GM23248 (cell line): Measurements from ENCODE around the gene PADI1. TPM values are rescaled to one million over a fixed set of nuclear protein-coding genes. Genes with fewer than 3 reads are reported as not detected.

ENCODE experiments used
- DNase-seq: peaks from one replicate; pipeline ENCODE4 v3.0.0-alpha.2; 2015
- H2AFZ ChIP-seq: fragments of 200-600 bp; sonication (generic); 2 replicates; pipeline ENCODE4 v1.6.1; 2016; ENCODE audit warnings: antibody characterized with exemption
- H3F3A ChIP-seq: fragments of 200-600 bp; sonication (generic); 2 replicates; pipeline ENCODE4 v1.6.1; 2016; ENCODE audit warnings: mild to moderate bottlenecking, antibody characterized with exemption, mixed run types; ENCODE audit not compliant: insufficient read depth
- H3K27ac ChIP-seq: fragments of 200-600 bp; sonication (generic); 2 replicates; pipeline ENCODE4 v1.5.1; 2016; ENCODE audit warnings: mild to moderate bottlenecking
- H3K27me3 ChIP-seq: fragments of 200-600 bp; sonication (generic); replicated peaks from 2 replicates; pipeline ENCODE4 v1.6.1; 2016; ENCODE audit warnings: mild to moderate bottlenecking; ENCODE audit not compliant: insufficient read depth
- H3K36me3 ChIP-seq: fragments of 200-600 bp; sonication (generic); 2 replicates; pipeline ENCODE4 v1.6.1; 2016; ENCODE audit warnings: low read depth, mild to moderate bottlenecking
- H3K4me1 ChIP-seq: fragments of 200-600 bp; sonication (generic); 2 replicates; pipeline ENCODE4 v1.6.1; 2016; ENCODE audit warnings: mild to moderate bottlenecking; ENCODE audit not compliant: insufficient read depth
- H3K4me2 ChIP-seq: fragments of 200-600 bp; sonication (generic); one replicate; pipeline ENCODE4 v1.6.1; 2016; ENCODE audit warnings: mild to moderate bottlenecking; ENCODE audit not compliant: unreplicated experiment
- H3K4me3 ChIP-seq: fragments of 200-600 bp; sonication (generic); 2 replicates; pipeline ENCODE4 v1.5.1; 2016; ENCODE audit warnings: mild to moderate bottlenecking
- H3K79me2 ChIP-seq: fragments of 200-600 bp; sonication (generic); 2 replicates; pipeline ENCODE4 v1.6.1; 2016; ENCODE audit warnings: mild to moderate bottlenecking; ENCODE audit not compliant: insufficient read depth
- H3K9ac ChIP-seq: fragments of 200-600 bp; sonication (generic); 2 replicates; pipeline ENCODE4 v1.6.1; 2016; ENCODE audit warnings: mild to moderate bottlenecking
- H3K9me2 ChIP-seq: fragments of 200-600 bp; sonication (generic); 2 replicates; pipeline ENCODE4 v1.6.1; 2016; ENCODE audit warnings: mixed run types, mild to moderate bottlenecking, moderate library complexity; ENCODE audit not compliant: insufficient read depth
- H3K9me3 ChIP-seq: fragments of 200-600 bp; sonication (generic); one replicate; pipeline ENCODE4 v1.6.1; 2017; ENCODE audit warnings: low read depth
- H4K20me1 ChIP-seq: fragments of 200-600 bp; sonication (generic); 2 replicates; pipeline ENCODE4 v1.6.0; 2016; ENCODE audit not compliant: insufficient read depth
- EZH2 ChIP-seq: fragments of 200-600 bp; sonication (generic); IDR thresholded peaks from 2 replicates; pipeline ENCODE4 v1.6.1; 2018; ENCODE audit warnings: antibody characterized with exemption, mild to moderate bottlenecking; ENCODE audit not compliant: insufficient read depth, poor library complexity, severe bottlenecking
- EZH2phosphoT487 ChIP-seq: fragments of 200-600 bp; sonication (generic); IDR thresholded peaks from 2 replicates; pipeline ENCODE4 v1.6.1; 2018; ENCODE audit warnings: antibody characterized with exemption, moderate library complexity, mild to moderate bottlenecking, low read depth; ENCODE audit not compliant: insufficient read depth
- WGBS, 2 experiments: methylation state at CpG; one replicate each; pipeline ENCODE4 v1.1.6; 2015 to 2017; ENCODE audit warnings: low lambda C conversion rate in 2 of 2, low coverage in 1 of 2; ENCODE audit errors: missing lambda C conversion rate in 2 of 2; 5-methylcytosine and 5-hydroxymethylcytosine counted together
- in situ Hi-C: fragments of 300-500 bp; cut with MboI; formaldehyde crosslinking; loops from 2 replicates; pipeline ENCODE4 v1.15.0; 2020
- polyA plus RNA-seq: library from polyadenylated mRNA; unstranded; fragments of >200 nt; fragmentation: Nextera tagmentation; extraction: Ambion mirVana; gene quantifications from 2 replicates; pipeline ENCODE4 v1.2.1, GENCODE V29; 2016
- total RNA-seq: library from RNA; depleted of rRNA; stranded (reverse); fragments of >200 nt; shearing (Covaris generic); gene quantifications from 2 replicates; pipeline ENCODE4 v1.2.3, GENCODE V29; 2014; rRNA removed

PADI1 gene, protein sequence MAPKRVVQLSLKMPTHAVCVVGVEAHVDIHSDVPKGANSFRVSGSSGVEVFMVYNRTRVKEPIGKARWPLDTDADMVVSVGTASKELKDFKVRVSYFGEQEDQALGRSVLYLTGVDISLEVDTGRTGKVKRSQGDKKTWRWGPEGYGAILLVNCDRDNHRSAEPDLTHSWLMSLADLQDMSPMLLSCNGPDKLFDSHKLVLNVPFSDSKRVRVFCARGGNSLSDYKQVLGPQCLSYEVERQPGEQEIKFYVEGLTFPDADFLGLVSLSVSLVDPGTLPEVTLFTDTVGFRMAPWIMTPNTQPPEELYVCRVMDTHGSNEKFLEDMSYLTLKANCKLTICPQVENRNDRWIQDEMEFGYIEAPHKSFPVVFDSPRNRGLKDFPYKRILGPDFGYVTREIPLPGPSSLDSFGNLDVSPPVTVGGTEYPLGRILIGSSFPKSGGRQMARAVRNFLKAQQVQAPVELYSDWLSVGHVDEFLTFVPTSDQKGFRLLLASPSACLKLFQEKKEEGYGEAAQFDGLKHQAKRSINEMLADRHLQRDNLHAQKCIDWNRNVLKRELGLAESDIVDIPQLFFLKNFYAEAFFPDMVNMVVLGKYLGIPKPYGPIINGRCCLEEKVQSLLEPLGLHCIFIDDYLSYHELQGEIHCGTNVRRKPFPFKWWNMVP
- under 0.01 TPM in 1 of 2 replicates, not detected in the other for total RNA-seq
- 0.11 and 0.14 TPM in 2 replicates for polyA plus RNA-seq

DNA sequence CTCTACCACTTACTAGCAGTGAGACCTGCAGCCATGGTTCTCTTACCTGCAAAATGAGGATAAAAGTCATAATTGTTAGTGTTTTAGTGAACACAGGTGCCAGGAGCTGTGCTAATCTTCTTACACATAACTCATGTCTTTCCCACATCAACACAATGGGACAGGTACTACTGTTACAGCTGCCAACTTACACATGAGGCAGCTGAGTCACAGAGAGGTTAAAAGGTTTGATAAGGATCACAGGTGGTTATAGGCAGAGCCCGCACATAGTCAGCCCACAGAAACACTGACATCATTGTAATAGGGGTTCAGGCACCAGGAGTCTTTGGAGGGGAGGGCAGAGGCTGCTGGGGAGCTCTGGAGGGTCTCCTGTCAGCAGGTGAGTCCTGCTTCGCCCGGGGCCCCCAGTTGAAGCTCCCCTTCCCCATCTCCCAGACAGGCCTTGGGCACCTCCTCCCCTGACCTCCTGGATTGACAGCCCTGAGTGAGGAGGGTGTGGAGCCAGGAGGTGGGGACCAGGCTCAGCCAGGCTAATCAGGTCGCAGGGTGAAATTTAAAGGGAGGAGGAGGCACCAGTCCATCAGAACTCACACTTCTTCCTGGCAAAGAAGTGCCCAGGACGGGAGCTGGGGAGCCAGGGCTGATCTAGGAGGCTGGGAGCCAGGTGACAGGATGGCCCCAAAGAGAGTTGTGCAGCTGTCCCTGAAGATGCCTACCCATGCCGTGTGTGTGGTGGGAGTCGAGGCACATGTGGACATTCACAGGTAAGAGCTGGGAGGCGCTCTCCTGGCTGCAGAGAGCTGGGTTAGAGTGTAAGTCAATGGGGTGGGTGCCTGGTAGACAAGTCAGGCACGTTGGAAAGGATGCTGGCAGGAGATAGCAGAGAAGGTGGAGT is at the start of gene PADI1:
PADI1 (plus strand) TSS at position 583 of the 895 bp plus-strand sequence; CDS start at position 673, 90 bp downstream.
- 68 to 70% methylated on average over 9 of the region's 9 CpGs for WGBS, 2 experiments
- in situ Hi-C loops = no loop called here
- no peak for TF ChIP-seq EZH2phosphoT487
- TF ChIP-seq EZH2 = no peak

DNA sequence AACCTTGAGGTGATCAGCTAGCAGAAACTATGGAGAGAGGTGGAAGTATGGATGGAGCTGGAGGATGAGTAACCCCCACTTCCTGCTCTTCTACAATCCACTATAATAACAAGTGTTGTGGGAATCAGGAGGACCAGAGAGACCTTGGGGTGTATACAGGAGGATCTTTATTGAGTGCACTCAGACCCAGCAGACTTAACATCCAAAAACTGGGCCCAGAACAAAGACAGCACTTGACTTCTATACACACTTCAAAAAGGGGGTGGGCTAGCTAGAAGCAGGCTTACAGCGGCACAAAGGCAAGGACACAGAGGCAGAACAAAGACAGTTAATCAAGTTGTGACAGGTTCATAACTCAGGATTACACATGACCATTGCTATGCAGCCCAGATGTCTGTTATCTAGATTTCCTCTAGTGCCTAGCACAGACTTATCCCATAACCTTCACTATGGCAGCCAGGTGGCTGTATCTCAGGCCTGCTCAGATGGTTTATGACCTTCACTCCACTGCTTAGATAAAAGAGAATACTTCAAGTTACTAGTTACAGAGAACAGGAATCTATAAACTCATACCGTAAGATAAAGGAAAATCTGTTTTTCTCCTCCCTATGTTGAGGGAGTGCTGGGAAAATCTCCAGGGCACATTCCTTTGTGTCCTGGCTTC is 49.5 kb upstream of the PADI1 start:
- WGBS, 2 experiments = 5 to 14% methylated on average over 2 of the region's 2 CpGs
- Histone ChIP-seq H2AFZ (no peak overlapping the region), H3K4me1 (no peaks in the 10 kb centered on the region), H3K9ac (no peak overlapping the region), H3K36me3 (no peaks in the 10 kb centered on the region), H3K9me3 (no peaks in the 10 kb centered on the region), H3K4me3 (no peak overlapping the region), H3K9me2 (no peaks in the 10 kb centered on the region), H3K4me2 (no peak overlapping the region), H3K27ac (no peak overlapping the region), H4K20me1 (no peaks in the 10 kb centered on the region), H3K79me2 (no peaks in the 10 kb centered on the region), H3F3A (no peaks in the 10 kb centered on the region), H3K27me3 (no peaks in the 10 kb centered on the region)
- in situ Hi-C loops = no loop called here
- no peak for TF ChIP-seq EZH2
- TF ChIP-seq EZH2phosphoT487 = no peak
- DNase-seq = no peak

More for the DNA sequence above, at the start of gene PADI1:
- DNase-seq = no peak
- no peaks in the 10 kb centered on the region for H4K20me1 ChIP-seq
- H3K27ac ChIP-seq = no peak within 1 kb of the TSS
- no peak within 1 kb of the TSS for H2AFZ ChIP-seq
- no peak within 1 kb of the TSS for H3K4me3 ChIP-seq
- no peaks in the 10 kb centered on the region for H3K36me3 ChIP-seq
- no peak within 1 kb of the TSS for H3K9ac ChIP-seq
- H3K27me3 ChIP-seq = no peaks in the 10 kb centered on the region
- H3F3A ChIP-seq = no peaks in the 10 kb centered on the region
- no peak within 1 kb of the TSS for H3K4me2 ChIP-seq
- no peaks in the 10 kb centered on the region for H3K9me3 ChIP-seq
- H3K79me2 ChIP-seq = no peaks in the 10 kb centered on the region
- no peaks in the 10 kb centered on the region for H3K9me2 ChIP-seq
- H3K4me1 ChIP-seq = peaks cover 6% of the 10 kb centered on the region; the same call in 1 of the 2 replicates

DNA sequence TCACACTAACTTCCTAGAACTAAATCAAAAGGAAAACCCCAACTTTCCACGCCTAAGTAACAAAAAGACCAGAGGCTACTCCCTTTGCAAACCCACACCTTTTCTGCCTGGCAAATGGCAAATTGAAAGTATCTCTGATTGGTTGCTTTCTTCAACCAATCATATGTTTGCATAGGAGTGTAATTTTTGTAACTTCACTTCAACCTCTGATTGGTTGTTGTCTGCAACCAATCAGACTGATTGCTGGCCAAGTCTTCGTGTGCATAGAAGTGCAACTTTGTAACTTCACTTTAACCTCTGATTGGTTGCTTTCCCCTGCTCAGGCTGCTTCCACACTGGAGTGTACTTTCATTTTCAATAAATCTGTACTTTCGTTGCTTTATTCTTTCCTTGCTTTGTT is 48.8 kb upstream of the PADI1 start:
- Histone ChIP-seq H4K20me1 (no peaks in the 10 kb centered on the region), H3K79me2 (no peaks in the 10 kb centered on the region), H3K4me2 (no peak overlapping the region), H3F3A (no peaks in the 10 kb centered on the region), H3K9ac (no peak overlapping the region), H3K4me1 (no peaks in the 10 kb centered on the region), H3K4me3 (no peak overlapping the region), H3K27ac (no peak overlapping the region), H3K36me3 (no peaks in the 10 kb centered on the region), H2AFZ (no peak overlapping the region), H3K9me3 (no peaks in the 10 kb centered on the region), H3K27me3 (no peaks in the 10 kb centered on the region), H3K9me2 (no peaks in the 10 kb centered on the region)
- peak; percentile 14 for DNase-seq
- 23 to 41% methylated on average over 3 of the region's 3 CpGs for WGBS, 2 experiments
- TF ChIP-seq EZH2 (no peak), EZH2phosphoT487 (no peak)
- in situ Hi-C loops = no loop called here

DNA sequence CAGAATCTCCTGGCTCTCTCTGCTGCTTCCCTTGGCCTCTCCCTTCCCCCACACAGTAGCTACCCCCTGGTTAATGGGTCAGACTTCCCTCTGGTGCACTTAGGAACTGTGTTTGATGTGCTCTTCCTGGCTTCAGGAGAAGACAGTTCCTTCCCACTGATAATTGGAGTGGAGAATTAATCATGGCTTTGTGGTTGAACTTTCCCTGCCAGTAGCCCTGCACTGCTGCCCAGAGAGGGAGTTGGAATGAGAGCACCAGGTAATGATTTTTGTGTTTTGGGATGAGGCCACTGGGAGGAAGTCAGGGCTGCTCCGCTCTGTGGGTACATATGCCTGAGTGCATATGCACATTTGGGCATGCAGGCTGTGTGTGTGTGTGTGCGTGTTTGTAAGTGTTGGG is 46.0 kb upstream of the PADI1 start:
- H3K9me3 ChIP-seq = no peaks in the 10 kb centered on the region
- no peaks in the 10 kb centered on the region for H4K20me1 ChIP-seq
- no peaks in the 10 kb centered on the region for H3K4me1 ChIP-seq
- peak; percentile 15 for DNase-seq
- H3K9me2 ChIP-seq = no peaks in the 10 kb centered on the region
- no peak overlapping the region for H3K27ac ChIP-seq
- no peak overlapping the region for H3K4me2 ChIP-seq
- WGBS, 2 experiments = 80 to 100% methylated on average over 2 of the region's 2 CpGs
- TF ChIP-seq EZH2 (no peak), EZH2phosphoT487 (no peak)
- H3K27me3 ChIP-seq = no peaks in the 10 kb centered on the region
- no peak overlapping the region for H3K4me3 ChIP-seq
- in situ Hi-C loops = no loop called here
- no peaks in the 10 kb centered on the region for H3K36me3 ChIP-seq
- no peaks in the 10 kb centered on the region for H3K79me2 ChIP-seq
- H3F3A ChIP-seq = no peaks in the 10 kb centered on the region
- H3K9ac ChIP-seq = no peak overlapping the region
- H2AFZ ChIP-seq = no peak overlapping the region
